Activated naive CD8-positive, alpha-beta T cell treated with anti-CD3 and anti-CD28 coated beads, Interleukin-2, amount 10 ng/mL, durations not matched to agents 7 days and 5 days (primary cell): ENCODE measurements around the gene ZNF747. TPM values are rescaled to one million over a fixed set of nuclear protein-coding genes. Genes with fewer than 3 reads are reported as not detected.
A peak's percentile ranks its signal among the peaks of the same experiment; 100 is the strongest.

ENCODE experiments used
- ATAC-seq: fragments of 150-1000 bp; cut with Tn5 transposase; one replicate; pipeline ENCODE4 v1.10.0; 2021; ENCODE audit warnings: low read depth, moderate library complexity
- POLR2A ChIA-PET: fragments of 350-600 bp; sonication (Branson Sonifier 250); formaldehyde crosslinking; loops from one replicate; lab custom pipeline; 2021; ENCODE audit warnings: antibody characterized with exemption; lab: Charles Lee
- DNase-seq: peaks from one replicate; pipeline ENCODE4 v3.0.0; 2021
- H3K27ac Mint-ChIP-seq: one replicate; pipeline ENCODE4 v1.8.0; 2022; ENCODE audit warnings: mild to moderate bottlenecking, mixed read lengths
- H3K27me3 Mint-ChIP-seq: one replicate; pipeline ENCODE4 v1.8.0; 2022; ENCODE audit warnings: mild to moderate bottlenecking, moderate library complexity, mixed read lengths
- H3K36me3 Mint-ChIP-seq: one replicate; pipeline ENCODE4 v1.8.0; 2021; ENCODE audit warnings: mild to moderate bottlenecking, mixed read lengths
- H3K4me1 Mint-ChIP-seq: one replicate; pipeline ENCODE4 v1.8.0; 2021; ENCODE audit warnings: mixed read lengths
- H3K4me3 Mint-ChIP-seq: one replicate; pipeline ENCODE4 v1.8.0; 2022; ENCODE audit warnings: mild to moderate bottlenecking, moderate library complexity, mixed read lengths
- H3K9me3 Mint-ChIP-seq: one replicate; pipeline ENCODE4 v1.8.0; 2021; ENCODE audit warnings: mixed read lengths
- total RNA-seq, 2 experiments: library from RNA; stranded (reverse); gene quantifications; one replicate each; pipeline ENCODE4 v1.2.3, GENCODE V29; 2021

ZNF747 gene
- total RNA-seq, 2 experiments from 2014 or later: 11.9 to 12.5 TPM

DNA sequence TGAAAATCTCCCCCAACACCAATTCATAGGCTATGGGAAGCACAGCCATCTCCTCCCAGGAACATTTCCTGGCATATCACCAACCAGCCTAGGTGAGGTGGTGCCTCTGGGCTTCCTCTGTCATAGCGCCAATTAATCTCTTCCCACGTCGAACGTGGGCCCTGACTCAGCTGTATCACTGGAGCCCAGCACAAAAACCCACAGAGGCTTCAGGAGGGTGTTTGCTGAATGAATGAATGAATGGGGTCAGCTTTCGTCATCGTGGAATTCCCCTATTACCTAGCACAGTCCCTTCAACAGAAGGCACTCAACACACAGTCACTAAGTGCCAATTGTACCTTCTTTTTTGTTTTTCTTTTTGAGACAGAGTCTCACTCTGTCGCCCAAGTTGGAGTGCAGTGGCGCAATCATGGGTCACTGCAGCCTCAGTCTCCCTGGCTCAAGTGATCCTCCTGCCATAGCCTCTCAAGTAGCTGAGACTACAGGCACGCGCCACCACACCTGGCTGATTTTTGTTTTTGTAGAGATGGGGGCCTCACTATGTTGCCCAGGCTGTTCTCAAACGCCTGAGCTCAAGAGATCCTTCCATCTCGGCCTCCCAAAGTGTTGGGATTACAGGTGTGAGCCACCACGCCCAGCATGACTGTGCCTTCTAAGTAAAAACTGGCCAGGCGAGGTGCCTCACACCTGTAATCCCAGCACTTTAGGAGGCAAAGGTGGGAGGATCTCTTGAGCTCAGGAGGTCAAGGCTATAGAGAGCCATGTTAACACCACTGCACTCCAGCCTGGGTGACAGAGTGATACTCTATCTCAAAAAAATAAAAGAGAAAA is 32.7 kb upstream of the ZNF747 start:
- Mint-ChIP-seq H3K36me3 (peaks cover 3% of the 10 kb centered on the region), H3K4me1 (peaks cover 26% of the 10 kb centered on the region), H3K27ac (peak overlapping the region; percentile 94), H3K27me3 (no peaks in the 10 kb centered on the region), H3K4me3 (no peak overlapping the region), H3K9me3 (no peaks in the 10 kb centered on the region)
- no peak for ATAC-seq
- DNase-seq: no peak
- POLR2A ChIA-PET: interaction anchor here (0.6 to 2.7 kb wide), 6 partner anchors 10 to 40 kb away, joined by 3 to 39 read pairs (median 7); partner anchors contain the start of genes ZNF747, ZNF764 and ZNF785

- DNase-seq: no peak
- Mint-ChIP-seq H3K27ac (no peak overlapping the region), H3K9me3 (no peaks in the 10 kb centered on the region), H3K4me1 (peaks cover 24% of the 10 kb centered on the region), H3K36me3 (peaks cover 3% of the 10 kb centered on the region), H3K27me3 (no peaks in the 10 kb centered on the region), H3K4me3 (no peak overlapping the region)
- POLR2A ChIA-PET: interaction anchor here (0.6 to 2.7 kb wide), 4 partner anchors 9 to 93 kb away, joined by 3 to 39 read pairs (median 3); partner anchors contain the start of genes ZNF747 and ZNF764
- ATAC-seq: no peak
These were observed 31.9 kb upstream of the ZNF747 start for GRCh38 chr16:30566531-30566930.

- no peak for ATAC-seq
- H3K27me3 Mint-ChIP-seq: no peaks in the 10 kb centered on the region
- no peak for DNase-seq
- peaks cover 3% of the 10 kb centered on the region for H3K36me3 Mint-ChIP-seq
- POLR2A ChIA-PET: interaction anchor here (0.8 to 1.0 kb wide), 2 partner anchors 92 to 136 kb away, joined by 3 read pairs; partner anchors contain the start of gene DCTPP1
- H3K4me1 Mint-ChIP-seq: peaks cover 28% of the 10 kb centered on the region
- no peak overlapping the region for H3K4me3 Mint-ChIP-seq
- H3K27ac Mint-ChIP-seq: no peak overlapping the region
- H3K9me3 Mint-ChIP-seq: no peaks in the 10 kb centered on the region
These were observed 31.3 kb upstream of the ZNF747 start for GRCh38 chr16:30565984-30566383.

GRCh38 chr16:30565526-30565925 is 30.9 kb upstream of the ZNF747 start:
- POLR2A ChIA-PET: interaction anchor here (0.8 to 1.0 kb wide), 2 partner anchors 92 to 136 kb away, joined by 3 read pairs; partner anchors contain the start of gene DCTPP1
- no peak for DNase-seq
- Mint-ChIP-seq H3K27ac (peak overlapping the region; percentile 36), H3K9me3 (no peaks in the 10 kb centered on the region), H3K27me3 (no peaks in the 10 kb centered on the region), H3K4me1 (peaks cover 30% of the 10 kb centered on the region), H3K4me3 (no peak overlapping the region), H3K36me3 (peaks cover 3% of the 10 kb centered on the region)
- ATAC-seq: no peak

- Mint-ChIP-seq H3K4me3 (peak overlapping the region; percentile 83), H3K27me3 (no peaks in the 10 kb centered on the region), H3K9me3 (no peaks in the 10 kb centered on the region), H3K36me3 (no peaks in the 10 kb centered on the region), H3K27ac (peak overlapping the region; percentile 86), H3K4me1 (peaks cover 18% of the 10 kb centered on the region)
- ATAC-seq (no peak), DNase-seq (no peak)
- POLR2A ChIA-PET: interaction anchor here (0.6 to 2.5 kb wide), 9 partner anchors 9 to 88 kb away, joined by 3 to 20 read pairs (median 5); partner anchors contain the start of genes ZNF688, ZNF747 and ZNF768
These were observed 27.4 kb upstream of the ZNF747 start for GRCh38 chr16:30562021-30562420.

GRCh38 chr16:30561089-30561816 is 26.6 kb upstream of the ZNF747 start:
- POLR2A ChIA-PET: interaction anchor here (0.6 to 2.5 kb wide), 10 partner anchors 10 to 88 kb away, joined by 3 to 20 read pairs (median 6); partner anchors contain the start of genes ZNF688, ZNF747 and ZNF768
- ATAC-seq (no peak), DNase-seq (peak; percentile 56)
- Mint-ChIP-seq H3K4me1 (peaks cover 17% of the 10 kb centered on the region), H3K4me3 (peak overlapping the region; percentile 83), H3K27ac (peak overlapping the region; percentile 86), H3K9me3 (no peaks in the 10 kb centered on the region), H3K27me3 (no peaks in the 10 kb centered on the region), H3K36me3 (peaks cover 2% of the 10 kb centered on the region)

- H3K4me3 Mint-ChIP-seq: peak overlapping the region; percentile 26
- POLR2A ChIA-PET: interaction anchor here (0.5 to 3.5 kb wide), 3 partner anchors 12 to 75 kb away, joined by 4 to 68 read pairs (median 20); partner anchors contain the start of genes ZNF688 and ZNF747
- H3K36me3 Mint-ChIP-seq: peaks cover 7% of the 10 kb centered on the region
- H3K27me3 Mint-ChIP-seq: no peaks in the 10 kb centered on the region
- peaks cover 20% of the 10 kb centered on the region for H3K4me1 Mint-ChIP-seq
- no peaks in the 10 kb centered on the region for H3K9me3 Mint-ChIP-seq
- H3K27ac Mint-ChIP-seq: no peak overlapping the region
- DNase-seq (no peak), ATAC-seq (no peak)
These were observed 25.0 kb upstream of the ZNF747 start for GRCh38 chr16:30559690-30560089.

- POLR2A ChIA-PET: interaction anchor here (0.6 to 3.5 kb wide), 13 partner anchors 9 to 478 kb away, joined by 3 to 131 read pairs (median 8); partner anchors contain the start of genes CORO1A, DCTPP1, FBRS and ZNF688
- Mint-ChIP-seq H3K27me3 (no peaks in the 10 kb centered on the region), H3K4me1 (peaks cover 27% of the 10 kb centered on the region), H3K9me3 (no peaks in the 10 kb centered on the region), H3K27ac (peak overlapping the region; percentile 91), H3K4me3 (peak overlapping the region; percentile 90), H3K36me3 (peaks cover 14% of the 10 kb centered on the region)
- ATAC-seq (no peak), DNase-seq (no peak)
These were observed 24.2 kb upstream of the ZNF747 start for GRCh38 chr16:30558789-30559377.

DNA sequence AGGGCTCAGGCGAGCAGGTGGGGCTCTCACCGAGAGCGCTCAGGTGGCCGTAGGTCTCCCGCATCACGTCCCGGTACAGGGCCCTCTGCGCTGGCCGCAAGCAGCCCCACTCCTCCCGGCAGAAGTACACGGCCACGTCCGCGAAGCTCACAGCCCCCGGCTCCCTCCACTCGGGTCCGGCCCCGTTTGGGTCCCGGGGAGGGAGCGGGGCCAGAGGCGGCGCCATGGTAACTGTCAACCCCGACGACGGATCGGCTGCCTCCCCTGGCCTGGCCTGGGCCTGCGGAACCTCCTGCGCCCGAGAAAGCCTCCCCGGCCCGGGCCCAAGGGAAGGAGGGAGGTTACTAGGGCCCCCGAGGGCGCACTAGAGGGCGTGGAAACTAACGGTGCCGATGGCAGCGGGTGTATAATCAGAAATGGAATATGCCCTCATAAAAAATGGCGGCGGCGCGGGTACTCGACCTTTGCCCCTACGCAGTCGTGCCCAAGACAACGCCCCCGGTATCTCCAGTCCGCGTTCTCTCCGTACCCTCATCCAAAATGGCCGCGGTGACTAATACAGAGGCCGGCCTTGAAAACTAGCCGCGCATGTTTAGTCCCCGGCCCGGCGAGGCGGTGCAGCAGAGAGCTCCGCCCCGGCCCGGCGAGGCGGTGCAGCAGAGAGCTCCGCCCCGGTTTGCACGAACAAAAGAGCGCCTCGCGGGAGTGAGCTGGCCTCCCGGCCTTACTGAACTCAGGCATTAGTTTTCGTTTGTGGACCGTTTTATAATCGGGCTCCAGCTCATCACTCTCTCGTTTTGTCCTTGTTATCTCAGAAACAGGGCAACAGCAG is 23.5 kb upstream of the ZNF747 start, which contains the start of gene ZNF764:
Gene ZNF764 (minus strand): TSS at position 418 of the 832 bp plus-strand sequence. CDS start 192 bp downstream, at position 226.
- Mint-ChIP-seq H3K4me3 (peak within 1 kb of the TSS; percentile 90), H3K27me3 (no peaks in the 10 kb centered on the region), H3K9me3 (no peaks in the 10 kb centered on the region), H3K36me3 (peaks cover 15% of the 10 kb centered on the region), H3K27ac (peak within 1 kb of the TSS; percentile 91), H3K4me1 (peaks cover 34% of the 10 kb centered on the region)
- ATAC-seq (peak; percentile 97), DNase-seq (peak; percentile 94)
- POLR2A ChIA-PET: interaction anchor here (0.6 to 3.5 kb wide), 19 partner anchors 10 to 478 kb away, joined by 3 to 131 read pairs (median 5); partner anchors contain the start of genes CORO1A, DCTPP1, FBRS and ZNF688

DNA sequence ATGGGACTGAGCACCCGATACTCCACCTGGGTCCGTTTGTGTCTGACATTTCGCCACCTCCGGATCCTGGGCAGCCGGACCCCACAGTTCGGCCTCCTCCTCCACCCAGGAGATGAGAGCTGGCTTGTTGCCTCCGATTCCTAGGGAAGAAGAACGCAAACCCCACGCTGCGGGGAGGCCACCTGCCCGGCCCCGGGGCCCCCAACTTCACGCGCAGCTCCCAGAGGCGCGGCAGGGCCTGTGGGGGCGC is 23.0 kb upstream of the ZNF747 start:
- Mint-ChIP-seq H3K9me3 (no peaks in the 10 kb centered on the region), H3K27ac (peak overlapping the region; percentile 91), H3K36me3 (peaks cover 15% of the 10 kb centered on the region), H3K27me3 (no peaks in the 10 kb centered on the region), H3K4me3 (peak overlapping the region; percentile 90), H3K4me1 (peaks cover 38% of the 10 kb centered on the region)
- POLR2A ChIA-PET: interaction anchor here (0.6 to 3.5 kb wide), 20 partner anchors 10 to 374 kb away, joined by 3 to 131 read pairs (median 4); partner anchors contain the start of genes CORO1A, DCTPP1, FBRS and ZNF688
- ATAC-seq: no peak
- no peak for DNase-seq

DNA sequence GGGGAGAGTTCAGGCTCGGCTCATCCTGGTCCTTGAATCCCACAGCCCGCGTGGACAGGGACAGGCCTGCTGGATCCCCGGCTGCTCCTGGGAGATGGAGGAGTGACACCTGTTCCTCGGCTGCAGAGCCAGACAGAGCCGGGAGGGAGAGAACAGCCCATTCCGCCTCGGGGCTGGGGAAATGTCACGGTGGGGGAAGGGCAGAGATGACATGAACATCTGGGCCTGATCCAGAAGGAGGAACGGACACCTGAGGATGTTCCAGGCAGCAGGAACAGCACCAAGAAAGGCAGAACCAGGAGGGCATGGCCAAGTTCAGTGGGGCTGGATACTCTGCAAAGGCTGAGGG is 21.4 kb upstream of the ZNF747 start:
- H3K4me1 Mint-ChIP-seq: peaks cover 45% of the 10 kb centered on the region
- H3K4me3 Mint-ChIP-seq: peak overlapping the region; percentile 55
- DNase-seq (no peak), ATAC-seq (no peak)
- H3K36me3 Mint-ChIP-seq: peaks cover 18% of the 10 kb centered on the region
- H3K9me3 Mint-ChIP-seq: no peaks in the 10 kb centered on the region
- H3K27me3 Mint-ChIP-seq: no peaks in the 10 kb centered on the region
- POLR2A ChIA-PET: no interaction called here
- H3K27ac Mint-ChIP-seq: peak overlapping the region; percentile 51
